GM23338 (cell line): Measurements from ENCODE around the gene PAM. TPM values are rescaled to one million over a fixed set of nuclear protein-coding genes. Genes with fewer than 3 reads are reported as not detected.

Source experiments
- ATAC-seq: fragments of 200-7000 bp; cut with Tn5 transposase; 3 replicates; pipeline ENCODE4 v1.9.1; 2020
- DNase-seq: peaks from one replicate; pipeline ENCODE4 v3.0.0-alpha.2; 2015; ENCODE audit warnings: low spot score
- H2AFZ ChIP-seq: fragments of 200-600 bp; sonication (generic); 2 replicates; pipeline ENCODE4 v1.8.0; 2016; ENCODE audit warnings: antibody characterized with exemption, mild to moderate bottlenecking, moderate library complexity
- H3F3A ChIP-seq: fragments of 200-600 bp; sonication (generic); replicated peaks from 2 replicates; pipeline ENCODE4 v1.8.0; 2017; ENCODE audit warnings: antibody characterized with exemption, mixed run types, low read depth
- H3K27ac ChIP-seq: fragments of 200-600 bp; sonication (generic); 2 replicates; pipeline ENCODE4 v1.6.1; 2016; ENCODE audit warnings: low read depth
- H3K27me3 ChIP-seq: fragments of 200-600 bp; sonication (generic); 2 replicates; pipeline ENCODE4 v1.8.0; 2016; ENCODE audit warnings: mild to moderate bottlenecking, mixed run types, moderate library complexity; ENCODE audit not compliant: insufficient read depth
- H3K36me3 ChIP-seq: fragments of 200-600 bp; sonication (generic); 2 replicates; pipeline ENCODE4 v1.8.0; 2016; ENCODE audit warnings: mild to moderate bottlenecking; ENCODE audit not compliant: insufficient read depth
- H3K4me1 ChIP-seq: fragments of 200-600 bp; sonication (generic); 2 replicates; pipeline ENCODE4 v1.8.0; 2016; ENCODE audit warnings: mild to moderate bottlenecking, moderate library complexity; ENCODE audit not compliant: insufficient read depth
- H3K4me2 ChIP-seq: fragments of 200-600 bp; sonication (generic); 2 replicates; pipeline ENCODE4 v1.7.1; 2017; ENCODE audit warnings: mixed run types
- H3K4me3 ChIP-seq: fragments of 200-600 bp; sonication (generic); 2 replicates; pipeline ENCODE4 v1.6.1; 2016; ENCODE audit warnings: mixed run types
- H3K79me2 ChIP-seq: fragments of 200-600 bp; sonication (generic); replicated peaks from 2 replicates; pipeline ENCODE4 v1.8.0; 2017; ENCODE audit warnings: mild to moderate bottlenecking; ENCODE audit not compliant: insufficient read depth
- H3K9me2 ChIP-seq: fragments of 200-600 bp; sonication (generic); 2 replicates; pipeline ENCODE4 v1.8.0; 2017; ENCODE audit not compliant: insufficient read depth
- H4K20me1 ChIP-seq: fragments of 200-600 bp; sonication (generic); replicated peaks from 2 replicates; pipeline ENCODE4 v1.8.0; 2017; ENCODE audit warnings: mild to moderate bottlenecking; ENCODE audit not compliant: insufficient read depth
- H3K27ac Mint-ChIP-seq: 2 replicates; pipeline ENCODE4 v1.8.0; 2020; ENCODE audit warnings: inconsistent platforms, mild to moderate bottlenecking, moderate library complexity, mixed read lengths
- H3K27me3 Mint-ChIP-seq: 3 replicates; pipeline ENCODE4 v1.8.0; 2022; ENCODE audit warnings: low read depth, mild to moderate bottlenecking, moderate library complexity, mixed read lengths, inconsistent platforms; ENCODE audit not compliant: insufficient read depth, poor library complexity
- H3K36me3 Mint-ChIP-seq: 3 replicates; pipeline ENCODE4 v1.8.0; 2021; ENCODE audit warnings: low read depth, mild to moderate bottlenecking, inconsistent platforms, moderate library complexity, mixed read lengths
- H3K4me1 Mint-ChIP-seq: 3 replicates; pipeline ENCODE4 v1.8.0; 2020; ENCODE audit warnings: mild to moderate bottlenecking, inconsistent platforms, mixed read lengths
- H3K4me3 Mint-ChIP-seq: 3 replicates; pipeline ENCODE4 v1.8.0; 2021; ENCODE audit warnings: moderate library complexity, mild to moderate bottlenecking, inconsistent platforms, mixed read lengths
- H3K9me3 Mint-ChIP-seq: 3 replicates; pipeline ENCODE4 v1.8.0; 2020; ENCODE audit warnings: moderate library complexity, mild to moderate bottlenecking, inconsistent platforms, mixed read lengths
- CREB1 ChIP-seq: fragments of 250-450 bp; sonication (Bioruptor Pico); IDR thresholded peaks from 2 replicates; pipeline ENCODE4 v1.5.0; 2020; ENCODE audit warnings: low read depth, mild to moderate bottlenecking, moderate library complexity
- EZH2 ChIP-seq: fragments of 200-600 bp; sonication (generic); IDR thresholded peaks from one replicate; pipeline ENCODE4 v1.8.0; 2017; ENCODE audit warnings: antibody characterized with exemption, mild to moderate bottlenecking, low read depth; ENCODE audit not compliant: unreplicated experiment
- EZH2phosphoT487 ChIP-seq: fragments of 200-600 bp; sonication (generic); IDR thresholded peaks from one replicate; pipeline ENCODE4 v1.8.1; 2018; ENCODE audit warnings: antibody characterized with exemption; ENCODE audit not compliant: unreplicated experiment
- JUNB ChIP-seq: IDR thresholded peaks from one replicate; pipeline ENCODE4 v1.6.1; 2016; ENCODE audit warnings: antibody characterized with exemption; ENCODE audit not compliant: unreplicated experiment
- NANOG ChIP-seq: IDR thresholded peaks from 2 replicates; pipeline ENCODE4 v1.6.1; 2016; ENCODE audit warnings: antibody characterized with exemption, borderline replicate concordance
- POLR2AphosphoS5 ChIP-seq: IDR thresholded peaks from 2 replicates; pipeline ENCODE4 v1.6.1; 2016; ENCODE audit warnings: antibody characterized with exemption, low read depth
- STAT1 ChIP-seq: IDR thresholded peaks from one replicate; pipeline ENCODE4 v1.6.1; 2016; ENCODE audit warnings: antibody characterized with exemption; ENCODE audit not compliant: unreplicated experiment
- ZNF114 ChIP-seq: fragments of 250-450 bp; sonication (Bioruptor Pico); IDR thresholded peaks from 2 replicates; pipeline ENCODE4 v1.5.0; 2020; ENCODE audit warnings: mild to moderate bottlenecking, moderate library complexity
- ZNF331 ChIP-seq: fragments of 250-450 bp; sonication (Bioruptor Pico); IDR thresholded peaks from 2 replicates; pipeline ENCODE4 v1.5.0; 2020; ENCODE audit warnings: low read depth, mild to moderate bottlenecking, moderate library complexity
- polyA plus RNA-seq: library from polyadenylated mRNA; unstranded; fragments of >200 nt; fragmentation: Nextera tagmentation; extraction: Ambion mirVana; gene quantifications from 2 replicates; pipeline ENCODE4 v1.2.1, GENCODE V29; 2016
- total RNA-seq: library from RNA; depleted of rRNA; stranded (reverse); fragments of >200 nt; shearing (Covaris generic); gene quantifications from 2 replicates; pipeline ENCODE4 v1.2.3, GENCODE V29; 2014
- TF ChIP-seq, protein P1 (sequence below): IDR thresholded peaks from one replicate; pipeline ENCODE4 v1.6.1; 2018; ENCODE audit warnings: antibody characterized with exemption; ENCODE audit not compliant: unreplicated experiment
- TF ChIP-seq, protein P2 (sequence below): fragments of 250-450 bp; sonication (Bioruptor Pico); IDR thresholded peaks from 2 replicates; pipeline ENCODE4 v1.5.0; 2020; ENCODE audit warnings: mild to moderate bottlenecking, moderate library complexity
- TF ChIP-seq, protein P3 (sequence below), 2 experiments: fragments of 200-600 bp in 1 of 2; sonication (generic) in 1 of 2; conservative IDR thresholded peaks; 2 replicates each; pipeline versions ENCODE4 v1.5.1 to v1.6.1; 2016 to 2017; ENCODE audit warnings: antibody characterized with exemption in 2 of 2, low read depth in 2 of 2, mild to moderate bottlenecking in 2 of 2, moderate library complexity in 1 of 2
- TF ChIP-seq, protein P4 (sequence below): IDR thresholded peaks from 2 replicates; pipeline ENCODE4 v1.6.1; 2016; ENCODE audit warnings: antibody characterized with exemption

The PAM gene
- total and polyA plus RNA-seq, 2 experiments from 2014 or later: 33.9 to 79.4 TPM

DNA sequence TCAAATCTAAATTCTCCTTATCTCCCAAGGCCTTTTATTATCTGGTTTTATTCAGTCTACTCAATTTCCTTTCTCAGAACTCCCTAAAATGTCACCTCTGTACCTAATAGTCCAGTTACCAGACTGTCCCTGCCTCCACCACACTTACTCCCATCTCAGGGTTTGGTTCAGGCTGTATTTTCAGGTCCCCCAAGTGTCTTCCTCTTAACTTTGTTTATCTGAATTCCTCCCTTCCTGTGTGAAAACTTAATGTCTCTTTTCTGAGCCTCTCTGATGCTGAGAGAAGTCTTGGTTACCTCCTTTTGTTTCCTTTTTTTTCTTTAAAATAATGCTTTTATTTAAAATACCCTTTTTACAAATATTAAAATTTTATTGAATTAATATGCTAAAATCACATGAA lies 133.4 kb downstream of the PAM start:
- H3K27ac Mint-ChIP-seq: peak overlapping the region; percentile 35; the same call in 1 of the 2 replicates
- no peaks in the 10 kb centered on the region for H3K9me2 ChIP-seq
- no peaks in the 10 kb centered on the region for H3F3A ChIP-seq
- no peak overlapping the region for H3K4me3 Mint-ChIP-seq
- H3K4me1 ChIP-seq: no peaks in the 10 kb centered on the region
- H4K20me1 ChIP-seq: no peaks in the 10 kb centered on the region
- H3K36me3 Mint-ChIP-seq: no peaks in the 10 kb centered on the region; the same call in 2 of the 3 replicates
- H3K4me1 Mint-ChIP-seq: peaks cover 10% of the 10 kb centered on the region; the same call in 2 of the 3 replicates
- no peak overlapping the region for H3K27ac ChIP-seq
- H3K27me3 Mint-ChIP-seq: no peaks in the 10 kb centered on the region
- no peak overlapping the region for H3K4me3 ChIP-seq
- no peak overlapping the region for H3K4me2 ChIP-seq
- ATAC-seq (no peak), DNase-seq (no peak)
- no peak for TF ChIP-seq POLR2AphosphoS5
- no peak for TF ChIP-seq EZH2phosphoT487
- TF ChIP-seq STAT1: no peak
- TF ChIP-seq, protein P1, sequence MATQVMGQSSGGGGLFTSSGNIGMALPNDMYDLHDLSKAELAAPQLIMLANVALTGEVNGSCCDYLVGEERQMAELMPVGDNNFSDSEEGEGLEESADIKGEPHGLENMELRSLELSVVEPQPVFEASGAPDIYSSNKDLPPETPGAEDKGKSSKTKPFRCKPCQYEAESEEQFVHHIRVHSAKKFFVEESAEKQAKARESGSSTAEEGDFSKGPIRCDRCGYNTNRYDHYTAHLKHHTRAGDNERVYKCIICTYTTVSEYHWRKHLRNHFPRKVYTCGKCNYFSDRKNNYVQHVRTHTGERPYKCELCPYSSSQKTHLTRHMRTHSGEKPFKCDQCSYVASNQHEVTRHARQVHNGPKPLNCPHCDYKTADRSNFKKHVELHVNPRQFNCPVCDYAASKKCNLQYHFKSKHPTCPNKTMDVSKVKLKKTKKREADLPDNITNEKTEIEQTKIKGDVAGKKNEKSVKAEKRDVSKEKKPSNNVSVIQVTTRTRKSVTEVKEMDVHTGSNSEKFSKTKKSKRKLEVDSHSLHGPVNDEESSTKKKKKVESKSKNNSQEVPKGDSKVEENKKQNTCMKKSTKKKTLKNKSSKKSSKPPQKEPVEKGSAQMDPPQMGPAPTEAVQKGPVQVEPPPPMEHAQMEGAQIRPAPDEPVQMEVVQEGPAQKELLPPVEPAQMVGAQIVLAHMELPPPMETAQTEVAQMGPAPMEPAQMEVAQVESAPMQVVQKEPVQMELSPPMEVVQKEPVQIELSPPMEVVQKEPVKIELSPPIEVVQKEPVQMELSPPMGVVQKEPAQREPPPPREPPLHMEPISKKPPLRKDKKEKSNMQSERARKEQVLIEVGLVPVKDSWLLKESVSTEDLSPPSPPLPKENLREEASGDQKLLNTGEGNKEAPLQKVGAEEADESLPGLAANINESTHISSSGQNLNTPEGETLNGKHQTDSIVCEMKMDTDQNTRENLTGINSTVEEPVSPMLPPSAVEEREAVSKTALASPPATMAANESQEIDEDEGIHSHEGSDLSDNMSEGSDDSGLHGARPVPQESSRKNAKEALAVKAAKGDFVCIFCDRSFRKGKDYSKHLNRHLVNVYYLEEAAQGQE: no peak
- TF ChIP-seq ZNF114 (CRISPR knock-in tag): no peak
- TF ChIP-seq JUNB: no peak
- TF ChIP-seq, protein P2, sequence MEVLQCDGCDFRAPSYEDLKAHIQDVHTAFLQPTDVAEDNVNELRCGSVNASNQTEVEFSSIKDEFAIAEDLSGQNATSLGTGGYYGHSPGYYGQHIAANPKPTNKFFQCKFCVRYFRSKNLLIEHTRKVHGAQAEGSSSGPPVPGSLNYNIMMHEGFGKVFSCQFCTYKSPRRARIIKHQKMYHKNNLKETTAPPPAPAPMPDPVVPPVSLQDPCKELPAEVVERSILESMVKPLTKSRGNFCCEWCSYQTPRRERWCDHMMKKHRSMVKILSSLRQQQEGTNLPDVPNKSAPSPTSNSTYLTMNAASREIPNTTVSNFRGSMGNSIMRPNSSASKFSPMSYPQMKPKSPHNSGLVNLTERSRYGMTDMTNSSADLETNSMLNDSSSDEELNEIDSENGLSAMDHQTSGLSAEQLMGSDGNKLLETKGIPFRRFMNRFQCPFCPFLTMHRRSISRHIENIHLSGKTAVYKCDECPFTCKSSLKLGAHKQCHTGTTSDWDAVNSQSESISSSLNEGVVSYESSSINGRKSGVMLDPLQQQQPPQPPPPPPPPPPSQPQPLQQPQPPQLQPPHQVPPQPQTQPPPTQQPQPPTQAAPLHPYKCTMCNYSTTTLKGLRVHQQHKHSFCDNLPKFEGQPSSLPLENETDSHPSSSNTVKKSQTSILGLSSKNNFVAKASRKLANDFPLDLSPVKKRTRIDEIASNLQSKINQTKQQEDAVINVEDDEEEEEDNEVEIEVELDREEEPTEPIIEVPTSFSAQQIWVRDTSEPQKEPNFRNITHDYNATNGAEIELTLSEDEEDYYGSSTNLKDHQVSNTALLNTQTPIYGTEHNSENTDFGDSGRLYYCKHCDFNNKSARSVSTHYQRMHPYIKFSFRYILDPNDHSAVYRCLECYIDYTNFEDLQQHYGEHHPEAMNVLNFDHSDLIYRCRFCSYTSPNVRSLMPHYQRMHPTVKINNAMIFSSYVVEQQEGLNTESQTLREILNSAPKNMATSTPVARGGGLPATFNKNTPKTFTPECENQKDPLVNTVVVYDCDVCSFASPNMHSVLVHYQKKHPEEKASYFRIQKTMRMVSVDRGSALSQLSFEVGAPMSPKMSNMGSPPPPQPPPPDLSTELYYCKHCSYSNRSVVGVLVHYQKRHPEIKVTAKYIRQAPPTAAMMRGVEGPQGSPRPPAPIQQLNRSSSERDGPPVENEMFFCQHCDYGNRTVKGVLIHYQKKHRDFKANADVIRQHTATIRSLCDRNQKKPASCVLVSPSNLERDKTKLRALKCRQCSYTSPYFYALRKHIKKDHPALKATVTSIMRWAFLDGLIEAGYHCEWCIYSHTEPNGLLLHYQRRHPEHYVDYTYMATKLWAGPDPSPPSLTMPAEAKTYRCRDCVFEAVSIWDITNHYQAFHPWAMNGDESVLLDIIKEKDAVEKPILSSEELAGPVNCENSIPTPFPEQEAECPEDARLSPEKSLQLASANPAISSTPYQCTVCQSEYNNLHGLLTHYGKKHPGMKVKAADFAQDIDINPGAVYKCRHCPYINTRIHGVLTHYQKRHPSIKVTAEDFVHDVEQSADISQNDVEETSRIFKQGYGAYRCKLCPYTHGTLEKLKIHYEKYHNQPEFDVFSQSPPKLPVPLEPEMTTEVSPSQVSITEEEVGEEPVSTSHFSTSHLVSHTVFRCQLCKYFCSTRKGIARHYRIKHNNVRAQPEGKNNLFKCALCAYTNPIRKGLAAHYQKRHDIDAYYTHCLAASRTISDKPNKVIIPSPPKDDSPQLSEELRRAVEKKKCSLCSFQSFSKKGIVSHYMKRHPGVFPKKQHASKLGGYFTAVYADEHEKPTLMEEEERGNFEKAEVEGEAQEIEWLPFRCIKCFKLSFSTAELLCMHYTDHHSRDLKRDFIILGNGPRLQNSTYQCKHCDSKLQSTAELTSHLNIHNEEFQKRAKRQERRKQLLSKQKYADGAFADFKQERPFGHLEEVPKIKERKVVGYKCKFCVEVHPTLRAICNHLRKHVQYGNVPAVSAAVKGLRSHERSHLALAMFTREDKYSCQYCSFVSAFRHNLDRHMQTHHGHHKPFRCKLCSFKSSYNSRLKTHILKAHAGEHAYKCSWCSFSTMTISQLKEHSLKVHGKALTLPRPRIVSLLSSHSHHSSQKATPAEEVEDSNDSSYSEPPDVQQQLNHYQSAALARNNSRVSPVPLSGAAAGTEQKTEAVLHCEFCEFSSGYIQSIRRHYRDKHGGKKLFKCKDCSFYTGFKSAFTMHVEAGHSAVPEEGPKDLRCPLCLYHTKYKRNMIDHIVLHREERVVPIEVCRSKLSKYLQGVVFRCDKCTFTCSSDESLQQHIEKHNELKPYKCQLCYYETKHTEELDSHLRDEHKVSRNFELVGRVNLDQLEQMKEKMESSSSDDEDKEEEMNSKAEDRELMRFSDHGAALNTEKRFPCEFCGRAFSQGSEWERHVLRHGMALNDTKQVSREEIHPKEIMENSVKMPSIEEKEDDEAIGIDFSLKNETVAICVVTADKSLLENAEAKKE: no peak
- TF ChIP-seq, protein P3, sequence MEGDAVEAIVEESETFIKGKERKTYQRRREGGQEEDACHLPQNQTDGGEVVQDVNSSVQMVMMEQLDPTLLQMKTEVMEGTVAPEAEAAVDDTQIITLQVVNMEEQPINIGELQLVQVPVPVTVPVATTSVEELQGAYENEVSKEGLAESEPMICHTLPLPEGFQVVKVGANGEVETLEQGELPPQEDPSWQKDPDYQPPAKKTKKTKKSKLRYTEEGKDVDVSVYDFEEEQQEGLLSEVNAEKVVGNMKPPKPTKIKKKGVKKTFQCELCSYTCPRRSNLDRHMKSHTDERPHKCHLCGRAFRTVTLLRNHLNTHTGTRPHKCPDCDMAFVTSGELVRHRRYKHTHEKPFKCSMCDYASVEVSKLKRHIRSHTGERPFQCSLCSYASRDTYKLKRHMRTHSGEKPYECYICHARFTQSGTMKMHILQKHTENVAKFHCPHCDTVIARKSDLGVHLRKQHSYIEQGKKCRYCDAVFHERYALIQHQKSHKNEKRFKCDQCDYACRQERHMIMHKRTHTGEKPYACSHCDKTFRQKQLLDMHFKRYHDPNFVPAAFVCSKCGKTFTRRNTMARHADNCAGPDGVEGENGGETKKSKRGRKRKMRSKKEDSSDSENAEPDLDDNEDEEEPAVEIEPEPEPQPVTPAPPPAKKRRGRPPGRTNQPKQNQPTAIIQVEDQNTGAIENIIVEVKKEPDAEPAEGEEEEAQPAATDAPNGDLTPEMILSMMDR (conservative IDR thresholded peaks at IDR 0.05; ENCODE audit: low read depth in 2 of 2): no peak
- TF ChIP-seq CREB1: no peak
- TF ChIP-seq, protein P4, sequence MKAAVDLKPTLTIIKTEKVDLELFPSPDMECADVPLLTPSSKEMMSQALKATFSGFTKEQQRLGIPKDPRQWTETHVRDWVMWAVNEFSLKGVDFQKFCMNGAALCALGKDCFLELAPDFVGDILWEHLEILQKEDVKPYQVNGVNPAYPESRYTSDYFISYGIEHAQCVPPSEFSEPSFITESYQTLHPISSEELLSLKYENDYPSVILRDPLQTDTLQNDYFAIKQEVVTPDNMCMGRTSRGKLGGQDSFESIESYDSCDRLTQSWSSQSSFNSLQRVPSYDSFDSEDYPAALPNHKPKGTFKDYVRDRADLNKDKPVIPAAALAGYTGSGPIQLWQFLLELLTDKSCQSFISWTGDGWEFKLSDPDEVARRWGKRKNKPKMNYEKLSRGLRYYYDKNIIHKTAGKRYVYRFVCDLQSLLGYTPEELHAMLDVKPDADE: no peak
- no peak for TF ChIP-seq ZNF331 (CRISPR knock-in tag)
- no peak for TF ChIP-seq EZH2
- no peak for TF ChIP-seq NANOG
- H2AFZ ChIP-seq: no peak overlapping the region
- H3K9me3 Mint-ChIP-seq: no peaks in the 10 kb centered on the region
- H3K36me3 ChIP-seq: no peaks in the 10 kb centered on the region
- H3K27me3 ChIP-seq: no peaks in the 10 kb centered on the region
- H3K79me2 ChIP-seq: no peaks in the 10 kb centered on the region
